SK-N-SH (cell line): ENCODE data around the gene ADGRL4.

ENCODE experiments used
- EP300 ChIP-seq, 2 experiments: IDR thresholded peaks; 2 replicates each; pipeline versions ENCODE4 v1.4.0 to v1.6.1; 2012; ENCODE audit warnings: borderline replicate concordance in 1 of 2, low read depth in 1 of 2, low read length in 1 of 2
- EZH2phosphoT487 ChIP-seq: fragments of 200-600 bp; sonication (generic); IDR thresholded peaks from 2 replicates; pipeline ENCODE4 v1.6.1; 2017; ENCODE audit warnings: low read depth, mixed run types, mild to moderate bottlenecking, antibody characterized with exemption, moderate library complexity, borderline replicate concordance
- JUND ChIP-seq: IDR thresholded peaks from 2 replicates; pipeline ENCODE4 v1.4.0; 2012
- MAX ChIP-seq: IDR thresholded peaks from 2 replicates; pipeline ENCODE4 v1.4.0; 2012; ENCODE audit warnings: low read depth
- POLR2AphosphoS5 ChIP-seq: IDR thresholded peaks from 2 replicates; pipeline ENCODE4 v1.6.1; 2012; ENCODE audit warnings: low read depth, low read length
- SIN3A ChIP-seq: IDR thresholded peaks from 2 replicates; pipeline ENCODE4 v1.6.1; 2012; ENCODE audit warnings: low read depth, mild to moderate bottlenecking, low read length, moderate library complexity, borderline replicate concordance
- TAF1 ChIP-seq: IDR thresholded peaks from 2 replicates; pipeline ENCODE4 v1.6.1; 2012; ENCODE audit warnings: low read depth, mild to moderate bottlenecking, low read length, moderate library complexity, borderline replicate concordance
- TEAD4 ChIP-seq: IDR thresholded peaks from 2 replicates; pipeline ENCODE4 v1.4.0; 2012; ENCODE audit warnings: mild to moderate bottlenecking, borderline replicate concordance; ENCODE audit not compliant: insufficient read depth
- TF ChIP-seq, protein P1 (sequence below): fragments of 200-600 bp; sonication (generic); IDR thresholded peaks from 2 replicates; pipeline ENCODE4 v1.6.1; 2017; ENCODE audit warnings: antibody characterized with exemption, mild to moderate bottlenecking, moderate library complexity

DNA sequence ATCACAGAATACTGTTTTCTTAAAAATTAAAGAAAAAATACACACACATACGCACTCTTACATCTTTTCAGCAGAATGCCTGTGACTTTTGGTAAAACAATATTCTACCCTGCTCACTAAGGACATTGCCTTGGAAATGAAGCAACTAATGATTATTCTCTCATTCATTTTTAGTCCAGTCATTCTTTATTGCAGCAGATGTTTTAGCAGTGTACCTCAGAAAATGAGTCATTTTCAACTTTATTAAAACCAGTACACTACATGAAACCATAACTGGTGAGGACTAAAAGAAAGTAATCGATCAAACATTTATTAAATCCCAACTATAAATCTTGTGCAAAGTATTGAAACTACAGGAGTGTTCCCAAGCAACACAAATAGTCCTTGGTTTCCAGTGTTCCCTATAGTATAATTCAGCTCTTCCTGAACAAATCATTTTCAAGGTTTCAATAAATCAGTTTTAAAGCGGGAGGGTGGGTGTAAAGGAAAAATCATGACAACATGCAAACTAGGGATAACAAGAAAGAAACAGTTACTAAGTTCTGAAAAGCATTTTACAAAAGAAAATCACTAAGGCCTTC, 114.2 kb downstream of the ADGRL4 start:
- TF ChIP-seq, protein P1, sequence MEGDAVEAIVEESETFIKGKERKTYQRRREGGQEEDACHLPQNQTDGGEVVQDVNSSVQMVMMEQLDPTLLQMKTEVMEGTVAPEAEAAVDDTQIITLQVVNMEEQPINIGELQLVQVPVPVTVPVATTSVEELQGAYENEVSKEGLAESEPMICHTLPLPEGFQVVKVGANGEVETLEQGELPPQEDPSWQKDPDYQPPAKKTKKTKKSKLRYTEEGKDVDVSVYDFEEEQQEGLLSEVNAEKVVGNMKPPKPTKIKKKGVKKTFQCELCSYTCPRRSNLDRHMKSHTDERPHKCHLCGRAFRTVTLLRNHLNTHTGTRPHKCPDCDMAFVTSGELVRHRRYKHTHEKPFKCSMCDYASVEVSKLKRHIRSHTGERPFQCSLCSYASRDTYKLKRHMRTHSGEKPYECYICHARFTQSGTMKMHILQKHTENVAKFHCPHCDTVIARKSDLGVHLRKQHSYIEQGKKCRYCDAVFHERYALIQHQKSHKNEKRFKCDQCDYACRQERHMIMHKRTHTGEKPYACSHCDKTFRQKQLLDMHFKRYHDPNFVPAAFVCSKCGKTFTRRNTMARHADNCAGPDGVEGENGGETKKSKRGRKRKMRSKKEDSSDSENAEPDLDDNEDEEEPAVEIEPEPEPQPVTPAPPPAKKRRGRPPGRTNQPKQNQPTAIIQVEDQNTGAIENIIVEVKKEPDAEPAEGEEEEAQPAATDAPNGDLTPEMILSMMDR = no peak
- no peak for TF ChIP-seq EZH2phosphoT487
- TF ChIP-seq MAX = no peak
- TF ChIP-seq JUND = no peak
- no peak for TF ChIP-seq EP300 (IDR thresholded peaks at IDR 0.05; ENCODE audit: borderline replicate concordance in 1 of 2, low read depth in 1 of 2, low read length in 1 of 2)
- no peak for TF ChIP-seq POLR2AphosphoS5
- TF ChIP-seq SIN3A = no peak
- TF ChIP-seq TEAD4 = no peak
- no peak for TF ChIP-seq TAF1
